GM12878 (cell line): Measurements from ENCODE around the gene SLC25A42. TPM values are rescaled to one million over a fixed set of nuclear protein-coding genes. Genes with fewer than 3 reads are reported as not detected.

Experiments used
- ATAC-seq: fragments of 200-7000 bp; cut with Tn5 transposase; 3 replicates; pipeline ENCODE4 v1.9.1; 2020; ENCODE audit warnings: mild to moderate bottlenecking, moderate library complexity
- BruUV-seq: library from RNA; stranded (reverse); fragments of 400-500 nt; replicated peaks from 2 replicates; lab custom pipeline; 2021; lab: Mats Ljungman, UMichigan
- CTCF ChIA-PET: fragments of 300-600 bp; sonication (Branson Sonifier 250); formaldehyde crosslinking; extraction: SDS; loops from one replicate; lab custom pipeline; 2021; ENCODE audit warnings: inconsistent platforms; lab: Yijun Ruan, JAX
- POLR2A ChIA-PET: fragments of 350-600 bp; formaldehyde crosslinking; extraction: SDS; loops from one replicate; lab custom pipeline; 2021; ENCODE audit warnings: inconsistent platforms; lab: Charles Lee
- RAD21 ChIA-PET: fragments of 300-600 bp; sonication (Branson Sonifier 250); formaldehyde crosslinking; loops from one replicate; lab custom pipeline; 2023; ENCODE audit warnings: antibody characterized with exemption; ENCODE audit not compliant: unreplicated experiment; lab: Charles Lee
- SMC1A ChIA-PET: fragments of 300-600 bp; sonication (Branson Sonifier 250); formaldehyde crosslinking; loops from one replicate; lab custom pipeline; 2023; ENCODE audit not compliant: unreplicated experiment, uncharacterized antibody; lab: Charles Lee
- DNase-seq: peaks from one replicate; pipeline ENCODE4 v3.0.0-alpha.2; 2011; ENCODE audit warnings: low read depth, low spot score
- FAIRE-seq: peaks from 3 replicates; lab custom pipeline; 2011; peaks lifted over from hg19 to GRCh38; lab: Jason Lieb, UNC
- H2AFZ ChIP-seq: 2 replicates; pipeline ENCODE4 v1.6.0; 2011; ENCODE audit warnings: low read depth, low read length, control low read depth; ENCODE audit not compliant: control insufficient read depth
- H3K27ac ChIP-seq: 2 replicates; pipeline ENCODE4 v1.5.1; 2011; ENCODE audit warnings: control low read depth; ENCODE audit not compliant: control insufficient read depth, insufficient read depth
- H3K27me3 ChIP-seq, 2 experiments: replicated peaks in 1 of 2; 2 replicates each; pipeline versions ENCODE4 v1.6.0 to v1.6.1; 2011; ENCODE audit warnings: low read length in 1 of 2; ENCODE audit not compliant: control insufficient read depth in 2 of 2, insufficient read depth in 2 of 2
- H3K36me3 ChIP-seq, 2 experiments: 2 replicates each; pipeline ENCODE4 v1.5.1; 2011; ENCODE audit warnings: low read length in 1 of 2; ENCODE audit not compliant: control insufficient read depth in 2 of 2, insufficient read depth in 2 of 2
- H3K4me1 ChIP-seq: 2 replicates; pipeline ENCODE4 v1.6.1; 2011; ENCODE audit warnings: mild to moderate bottlenecking, low read length, moderate library complexity, mixed read lengths; ENCODE audit not compliant: control insufficient read depth, insufficient read depth
- H3K4me2 ChIP-seq: 2 replicates; pipeline ENCODE4 v1.6.0; 2011; ENCODE audit warnings: control low read depth; ENCODE audit not compliant: control insufficient read depth, insufficient read depth
- H3K4me3 ChIP-seq: fragments of 200-600 bp; sonication (generic); 2 replicates; pipeline ENCODE4 v1.5.1; 2016
- H3K79me2 ChIP-seq: 2 replicates; pipeline ENCODE4 v1.6.0; 2011; ENCODE audit warnings: low read length; ENCODE audit not compliant: control insufficient read depth, insufficient read depth
- H3K9ac ChIP-seq: 2 replicates; pipeline ENCODE4 v1.8.0; 2011; ENCODE audit warnings: low read length, control low read depth, mixed read lengths; ENCODE audit not compliant: control insufficient read depth, insufficient read depth
- H3K9me3 ChIP-seq: replicated peaks from 3 replicates; pipeline ENCODE4 v1.5.1; 2011; ENCODE audit warnings: mild to moderate bottlenecking, low read length; ENCODE audit not compliant: control insufficient read depth, insufficient read depth
- H4K20me1 ChIP-seq: 2 replicates; pipeline ENCODE4 v1.6.0; 2011; ENCODE audit not compliant: control insufficient read depth, insufficient read depth
- BCL11A ChIP-seq: IDR thresholded peaks from 2 replicates; pipeline ENCODE4 v1.6.1; 2011; ENCODE audit warnings: low read depth, low read length
- CBX3 ChIP-seq: fragments of 200-600 bp; sonication (generic); IDR thresholded peaks from 2 replicates; pipeline ENCODE4 v1.6.1; 2016; ENCODE audit warnings: low read depth, borderline replicate concordance
- CEBPZ ChIP-seq: fragments of 150-350 bp; IDR thresholded peaks from 2 replicates; pipeline ENCODE4 v1.6.1; 2016; ENCODE audit warnings: low read depth, low read length
- CREM ChIP-seq: IDR thresholded peaks from 2 replicates; pipeline ENCODE4 v1.6.1; 2014; ENCODE audit warnings: antibody characterized with exemption, low read depth
- GABPA ChIP-seq: IDR thresholded peaks from 2 replicates; pipeline ENCODE4 v1.6.1; 2014; ENCODE audit warnings: antibody characterized with exemption, low read depth, mild to moderate bottlenecking, inconsistent platforms
- HSF1 ChIP-seq: fragments of 150-350 bp; IDR thresholded peaks from 2 replicates; pipeline ENCODE4 v1.6.1; 2014; ENCODE audit warnings: mild to moderate bottlenecking, low read depth, low read length
- MXI1 ChIP-seq: fragments of 150-350 bp; IDR thresholded peaks from 2 replicates; pipeline ENCODE4 v1.6.1; 2011; ENCODE audit warnings: low read depth, mild to moderate bottlenecking, inconsistent platforms, low read length, improper control_type of control experiment
- NBN ChIP-seq: fragments of 450-650 bp; IDR thresholded peaks from 2 replicates; pipeline ENCODE4 v1.6.1; 2016
- PML ChIP-seq: IDR thresholded peaks from 2 replicates; pipeline ENCODE4 v1.6.1; 2012; ENCODE audit warnings: low read length, inconsistent platforms
- RBBP5 ChIP-seq: fragments of 200-600 bp; sonication (generic); conservative IDR thresholded peaks from 2 replicates; pipeline ENCODE4 v1.6.1; 2016
- SUZ12 ChIP-seq: fragments of 200-600 bp; sonication (generic); IDR thresholded peaks from one replicate; pipeline ENCODE4 v1.6.1; 2018; ENCODE audit warnings: antibody characterized with exemption, mild to moderate bottlenecking; ENCODE audit not compliant: unreplicated experiment
- WGBS: methylation state at CpG from one replicate; pipeline ENCODE4 v1.1.6; 2016; ENCODE audit warnings: low lambda C conversion rate; ENCODE audit not compliant: insufficient replicate concordance, insufficient coverage; ENCODE audit errors: missing lambda C conversion rate; 5-methylcytosine and 5-hydroxymethylcytosine counted together
- in situ Hi-C: fragments of 300-500 bp; cut with MboI; formaldehyde crosslinking; loops from 9 replicates; pipeline ENCODE4 v1.14.3; 2018; ENCODE audit warnings: mixed read lengths
- intact Hi-C: fragments of 100-400 bp; cut with micrococcal nuclease; formaldehyde crosslinking; loops from one replicate; pipeline ENCODE4 v1.14.2; 2022; ENCODE audit not compliant: unreplicated experiment
- polyA plus RNA-seq, 11 experiments: library from polyadenylated mRNA; depleted of rRNA in 4 of 11; unstranded in 6 of 11; stranded (reverse) in 5 of 11; fragments of >200 nt; fragmentation: Nextera tagmentation in 4 of 11; fragmentation: Illumina TruSeq in 1 of 11; extraction: Ambion mirVana in 4 of 11; extraction: Trizol in 1 of 11; gene quantifications; 1 replicate in 1 of 11; 2 replicates in 10 of 11; pipeline versions ENCODE4 v1.2.1 to v1.2.3, GENCODE V29; 2011 to 2016; ENCODE audit warnings: inconsistent platforms in 2 of 11, missing spikeins in 2 of 11, low read depth in 1 of 11
- total RNA-seq, 4 experiments: library from RNA; depleted of rRNA in 3 of 4; stranded (reverse); fragments of >200 nt in 3 of 4; fragmentation: Illumina TruSeq in 1 of 4; extraction: Trizol in 1 of 4; gene quantifications; 2 replicates each; pipeline versions ENCODE4 v1.2.1 to v1.2.3, GENCODE V29; 2013 to 2021

SLC25A42 gene
- total and polyA plus RNA-seq, 10 of the 15 experiments (the other 5 are each of a cell fraction or from before 2014, with no cell fraction given) = 0.24 to 19.2 (median 9.6) TPM

- ChIA-PET SMC1A (no interaction called here), RAD21 (no interaction called here), POLR2A (no interaction called here), CTCF (interaction anchor here (2.0 kb wide), 1 partner anchor 9 kb away, joined by 5 read pairs; no protein-coding TSS in a partner anchor)
- peaks cover 2% of the 10 kb centered on the region for H3K79me2 ChIP-seq
- no peaks in the 10 kb centered on the region for H3K9me3 ChIP-seq
- ATAC-seq (no peak), FAIRE-seq (no peak), DNase-seq (no peak)
- no TSS peak for BruUV-seq
- no peaks in the 10 kb centered on the region for H3K27me3 ChIP-seq
- no peak overlapping the region for H2AFZ ChIP-seq
- TF ChIP-seq NBN = no peak
- no peak for TF ChIP-seq CREM
- no peak for TF ChIP-seq CBX3
- TF ChIP-seq GABPA = no peak
- no peak for TF ChIP-seq SUZ12
- in situ Hi-C loops = loop anchor here (5.0 kb wide), 1 partner anchor 83 kb away; no protein-coding TSS in a partner anchor
- no peak overlapping the region for H3K4me2 ChIP-seq
- no peaks in the 10 kb centered on the region; the same call in 1 of the 2 replicates for H4K20me1 ChIP-seq
- intact Hi-C loops = no loop called here
- peaks cover 5% of the 10 kb centered on the region for H3K4me1 ChIP-seq
- H3K36me3 ChIP-seq = peaks cover 16 to 28% of the 10 kb centered on the region in 2 experiments
- no peak overlapping the region for H3K4me3 ChIP-seq
- no peak overlapping the region for H3K27ac ChIP-seq
- WGBS = 89% methylated on average over 17 of the region's 17 CpGs
- H3K9ac ChIP-seq = no peak overlapping the region
Measured at GRCh38 chr19:19059018-19059836, 4.6 kb upstream of the SLC25A42 start.

- peaks cover 5% of the 10 kb centered on the region for H3K4me1 ChIP-seq
- 73% methylated on average over 12 of the region's 12 CpGs for WGBS
- no TSS peak for BruUV-seq
- ChIA-PET SMC1A (no interaction called here), POLR2A (no interaction called here), CTCF (interaction anchor here (2.0 kb wide), 1 partner anchor 9 kb away, joined by 5 read pairs; no protein-coding TSS in a partner anchor), RAD21 (no interaction called here)
- no peaks in the 10 kb centered on the region for H3K9me3 ChIP-seq
- H3K79me2 ChIP-seq = peaks cover 10% of the 10 kb centered on the region
- H3K9ac ChIP-seq = no peak overlapping the region
- H3K36me3 ChIP-seq = peaks cover 11 to 20% of the 10 kb centered on the region in 2 experiments
- no peak overlapping the region for H3K4me3 ChIP-seq
- H4K20me1 ChIP-seq = no peaks in the 10 kb centered on the region
- H3K27me3 ChIP-seq = no peaks in the 10 kb centered on the region
- intact Hi-C loops (no loop called here), in situ Hi-C loops (loop anchor here (5.0 kb wide), 1 partner anchor 82 kb away; no protein-coding TSS in a partner anchor)
- H3K4me2 ChIP-seq = no peak overlapping the region
- no peak for DNase-seq
- no peak overlapping the region for H3K27ac ChIP-seq
- H2AFZ ChIP-seq = no peak overlapping the region
- no peak for ATAC-seq
- FAIRE-seq = no peak
- TF ChIP-seq CEBPZ (no peak), HSF1 (no peak), MXI1 (no peak), PML (no peak), RBBP5 (no peak), BCL11A (no peak)
Measured at GRCh38 chr19:19059837-19060611, 3.8 kb upstream of the SLC25A42 start.
